HEK293 (cell line): ENCODE measurements around the gene TRIM7.

ENCODE experiments used
- EGR2 ChIP-seq: fragments of 450-650 bp; formaldehyde crosslinking; IDR thresholded peaks from 2 replicates; pipeline ENCODE4 v1.5.1; 2016; ENCODE audit warnings: low read depth, missing biosample characterization, missing genetic modification characterization
- MZF1 ChIP-seq: fragments of 450-650 bp; formaldehyde crosslinking; IDR thresholded peaks from 2 replicates; pipeline ENCODE4 v1.5.1; 2017; ENCODE audit warnings: missing biosample characterization, missing genetic modification characterization, borderline replicate concordance
- PBX3 ChIP-seq: sonication (generic); formaldehyde crosslinking; IDR thresholded peaks from 2 replicates; pipeline ENCODE4 v1.8.1; 2022; ENCODE audit warnings: mild to moderate bottlenecking, moderate library complexity, missing genetic modification reagents
- PRDM1 ChIP-seq: fragments of 450-650 bp; formaldehyde crosslinking; IDR thresholded peaks from 2 replicates; pipeline ENCODE4; 2016; ENCODE audit warnings: missing biosample characterization, missing genetic modification characterization
- SP7 ChIP-seq: fragments of 450-650 bp; formaldehyde crosslinking; IDR thresholded peaks from 2 replicates; pipeline ENCODE4 v1.5.1; 2016; ENCODE audit warnings: missing biosample characterization, missing genetic modification characterization
- TSHZ1 ChIP-seq: fragments of 450-650 bp; formaldehyde crosslinking; IDR thresholded peaks from 2 replicates; pipeline ENCODE4 v1.5.1; 2016; ENCODE audit warnings: missing biosample characterization, missing genetic modification characterization, borderline replicate concordance
- ZNF202 ChIP-seq: fragments of 450-650 bp; formaldehyde crosslinking; IDR thresholded peaks from 2 replicates; pipeline ENCODE4 v1.5.1; 2016; ENCODE audit warnings: missing biosample characterization, missing genetic modification characterization, borderline replicate concordance
- ZNF223 ChIP-seq: fragments of 450-650 bp; formaldehyde crosslinking; IDR thresholded peaks from 2 replicates; pipeline ENCODE4 v1.5.1; 2016; ENCODE audit warnings: missing biosample characterization, missing genetic modification characterization
- ZNF311 ChIP-seq: fragments of 450-650 bp; formaldehyde crosslinking; IDR thresholded peaks from 2 replicates; pipeline ENCODE4 v1.5.1; 2017; ENCODE audit warnings: missing biosample characterization, missing genetic modification characterization, borderline replicate concordance
- ZNF394 ChIP-seq: fragments of 450-650 bp; formaldehyde crosslinking; IDR thresholded peaks from 2 replicates; pipeline ENCODE4 v1.5.1; 2016; ENCODE audit warnings: missing biosample characterization, missing genetic modification characterization, mild to moderate bottlenecking, moderate library complexity, borderline replicate concordance
- ZNF473 ChIP-seq: fragments of 450-650 bp; formaldehyde crosslinking; IDR thresholded peaks from 2 replicates; pipeline ENCODE4 v1.5.1; 2017; ENCODE audit warnings: missing biosample characterization, missing genetic modification characterization
- ZNF518A ChIP-seq: fragments of 450-650 bp; formaldehyde crosslinking; conservative IDR thresholded peaks from 2 replicates; pipeline ENCODE4 v1.5.1; 2016; ENCODE audit warnings: low read depth, missing biosample characterization, missing genetic modification characterization
- ZNF610 ChIP-seq: fragments of 450-650 bp; formaldehyde crosslinking; IDR thresholded peaks from 2 replicates; pipeline ENCODE4 v1.5.1; 2016; ENCODE audit warnings: missing biosample characterization, missing genetic modification characterization, borderline replicate concordance
- ZNF654 ChIP-seq: fragments of 450-650 bp; formaldehyde crosslinking; IDR thresholded peaks from 2 replicates; pipeline ENCODE4 v1.5.1; 2016; ENCODE audit warnings: low read depth, missing biosample characterization, missing genetic modification characterization
- ZNF660 ChIP-seq: fragments of 450-650 bp; IDR thresholded peaks from 2 replicates; pipeline ENCODE4 v1.5.1; 2018; ENCODE audit warnings: missing biosample characterization, mild to moderate bottlenecking, missing genetic modification characterization
- ZSCAN16 ChIP-seq: fragments of 450-650 bp; formaldehyde crosslinking; IDR thresholded peaks from 2 replicates; pipeline ENCODE4 v1.5.1; 2016; ENCODE audit warnings: missing biosample characterization, missing genetic modification characterization
- ZSCAN30 ChIP-seq: fragments of 450-650 bp; IDR thresholded peaks from 2 replicates; pipeline ENCODE4 v1.5.1; 2018; ENCODE audit warnings: missing biosample characterization, mild to moderate bottlenecking, missing genetic modification characterization, moderate library complexity
- TF ChIP-seq, protein P1 (sequence below): fragments of 450-650 bp; formaldehyde crosslinking; IDR thresholded peaks from 2 replicates; pipeline ENCODE4 v1.5.1; 2016; ENCODE audit warnings: missing biosample characterization, missing genetic modification characterization
- TF ChIP-seq, protein P2 (sequence below): fragments of 450-650 bp; formaldehyde crosslinking; IDR thresholded peaks from 2 replicates; pipeline ENCODE4 v1.5.1; 2016; ENCODE audit warnings: missing biosample characterization, missing genetic modification characterization
- TF ChIP-seq, protein P3 (sequence below): fragments of 450-650 bp; IDR thresholded peaks from 2 replicates; pipeline ENCODE4 v1.5.1; 2018; ENCODE audit warnings: missing biosample characterization, mild to moderate bottlenecking, missing genetic modification characterization

The TRIM7 gene

GRCh38 chr5:181159286-181160151 lies 45.5 kb downstream of the TRIM7 start (continued):
- TF ChIP-seq, protein P1, sequence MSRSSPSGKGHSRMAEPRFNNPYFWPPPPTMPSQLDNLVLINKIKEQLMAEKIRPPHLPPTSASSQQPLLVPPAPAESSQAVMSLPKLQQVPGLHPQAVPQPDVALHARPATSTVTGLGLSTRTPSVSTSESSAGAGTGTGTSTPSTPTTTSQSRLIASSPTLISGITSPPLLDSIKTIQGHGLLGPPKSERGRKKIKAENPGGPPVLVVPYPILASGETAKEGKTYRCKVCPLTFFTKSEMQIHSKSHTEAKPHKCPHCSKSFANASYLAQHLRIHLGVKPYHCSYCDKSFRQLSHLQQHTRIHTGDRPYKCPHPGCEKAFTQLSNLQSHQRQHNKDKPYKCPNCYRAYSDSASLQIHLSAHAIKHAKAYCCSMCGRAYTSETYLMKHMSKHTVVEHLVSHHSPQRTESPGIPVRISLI (tag by site-specific recombination): no peak
- peak; percentile 96 for TF ChIP-seq ZNF654 (tag by site-specific recombination)
- 0 out of 2 replicates have a peak, but pooled peaks have one; percentile 11 for TF ChIP-seq ZSCAN30 (tag by site-specific recombination)
- no peak for TF ChIP-seq MZF1 (tag by site-specific recombination)
- no peak for TF ChIP-seq ZNF473 (tag by site-specific recombination)
- no peak for TF ChIP-seq ZNF223 (tag by site-specific recombination)
- TF ChIP-seq PBX3 (CRISPR knock-in tag): no peak
- TF ChIP-seq ZSCAN16 (tag by site-specific recombination): no peak
- 0 out of 2 replicates have a peak, but pooled peaks have one; percentile 32 for TF ChIP-seq SP7 (tag by site-specific recombination)
- 0 out of 2 replicates have a peak, but pooled peaks have one; percentile 17 for TF ChIP-seq ZNF610 (tag by site-specific recombination)
- TF ChIP-seq, protein P2, sequence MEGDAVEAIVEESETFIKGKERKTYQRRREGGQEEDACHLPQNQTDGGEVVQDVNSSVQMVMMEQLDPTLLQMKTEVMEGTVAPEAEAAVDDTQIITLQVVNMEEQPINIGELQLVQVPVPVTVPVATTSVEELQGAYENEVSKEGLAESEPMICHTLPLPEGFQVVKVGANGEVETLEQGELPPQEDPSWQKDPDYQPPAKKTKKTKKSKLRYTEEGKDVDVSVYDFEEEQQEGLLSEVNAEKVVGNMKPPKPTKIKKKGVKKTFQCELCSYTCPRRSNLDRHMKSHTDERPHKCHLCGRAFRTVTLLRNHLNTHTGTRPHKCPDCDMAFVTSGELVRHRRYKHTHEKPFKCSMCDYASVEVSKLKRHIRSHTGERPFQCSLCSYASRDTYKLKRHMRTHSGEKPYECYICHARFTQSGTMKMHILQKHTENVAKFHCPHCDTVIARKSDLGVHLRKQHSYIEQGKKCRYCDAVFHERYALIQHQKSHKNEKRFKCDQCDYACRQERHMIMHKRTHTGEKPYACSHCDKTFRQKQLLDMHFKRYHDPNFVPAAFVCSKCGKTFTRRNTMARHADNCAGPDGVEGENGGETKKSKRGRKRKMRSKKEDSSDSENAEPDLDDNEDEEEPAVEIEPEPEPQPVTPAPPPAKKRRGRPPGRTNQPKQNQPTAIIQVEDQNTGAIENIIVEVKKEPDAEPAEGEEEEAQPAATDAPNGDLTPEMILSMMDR (tag by site-specific recombination): peak; percentile 86
- TF ChIP-seq PRDM1 (tag by site-specific recombination): peak; percentile 75
- TF ChIP-seq TSHZ1: no peak
- TF ChIP-seq ZNF394 (tag by site-specific recombination): no peak
- no peak for TF ChIP-seq EGR2 (tag by site-specific recombination)
- TF ChIP-seq ZNF518A (tag by site-specific recombination): no peak
- TF ChIP-seq, protein P3, sequence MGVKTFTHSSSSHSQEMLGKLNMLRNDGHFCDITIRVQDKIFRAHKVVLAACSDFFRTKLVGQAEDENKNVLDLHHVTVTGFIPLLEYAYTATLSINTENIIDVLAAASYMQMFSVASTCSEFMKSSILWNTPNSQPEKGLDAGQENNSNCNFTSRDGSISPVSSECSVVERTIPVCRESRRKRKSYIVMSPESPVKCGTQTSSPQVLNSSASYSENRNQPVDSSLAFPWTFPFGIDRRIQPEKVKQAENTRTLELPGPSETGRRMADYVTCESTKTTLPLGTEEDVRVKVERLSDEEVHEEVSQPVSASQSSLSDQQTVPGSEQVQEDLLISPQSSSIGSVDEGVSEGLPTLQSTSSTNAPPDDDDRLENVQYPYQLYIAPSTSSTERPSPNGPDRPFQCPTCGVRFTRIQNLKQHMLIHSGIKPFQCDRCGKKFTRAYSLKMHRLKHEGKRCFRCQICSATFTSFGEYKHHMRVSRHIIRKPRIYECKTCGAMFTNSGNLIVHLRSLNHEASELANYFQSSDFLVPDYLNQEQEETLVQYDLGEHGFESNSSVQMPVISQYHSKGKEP (tag by site-specific recombination): no peak
- peak; percentile 53; the same call in 1 of the 2 replicates for TF ChIP-seq ZNF660
- no peak for TF ChIP-seq ZNF311 (tag by site-specific recombination)
- no peak for TF ChIP-seq ZNF202 (tag by site-specific recombination)
